Endothelial cell (in vitro differentiated cells): ENCODE data around the gene RRH. TPM values are rescaled to one million over a fixed set of nuclear protein-coding genes. Genes with fewer than 3 reads are reported as not detected.
"Not testable (repeated sequence)": the region's sequence is repeated elsewhere in the genome, so short reads cannot be mapped to it uniquely, and the experiment has no call there.

Experiments used
- DNase-seq: peaks from one replicate; pipeline ENCODE4 v3.0.0; 2021; ENCODE audit warnings: low spot score
- H3K27ac Mint-ChIP-seq: one replicate; pipeline ENCODE4 v1.8.0; 2021; ENCODE audit warnings: mixed read lengths, inconsistent platforms; ENCODE audit not compliant: unreplicated experiment
- H3K27me3 Mint-ChIP-seq: one replicate; pipeline ENCODE4 v1.8.0; 2021; ENCODE audit warnings: mild to moderate bottlenecking, moderate library complexity, mixed read lengths, inconsistent platforms; ENCODE audit not compliant: unreplicated experiment
- H3K36me3 Mint-ChIP-seq: one replicate; pipeline ENCODE4 v1.8.0; 2021; ENCODE audit warnings: mild to moderate bottlenecking, low read depth, mixed read lengths, inconsistent platforms; ENCODE audit not compliant: unreplicated experiment
- H3K4me1 Mint-ChIP-seq: one replicate; pipeline ENCODE4 v1.8.0; 2021; ENCODE audit warnings: mild to moderate bottlenecking, mixed read lengths, inconsistent platforms; ENCODE audit not compliant: unreplicated experiment
- H3K4me3 Mint-ChIP-seq: one replicate; pipeline ENCODE4 v1.8.0; 2021; ENCODE audit warnings: mild to moderate bottlenecking, mixed read lengths, inconsistent platforms; ENCODE audit not compliant: unreplicated experiment
- H3K9me3 Mint-ChIP-seq: one replicate; pipeline ENCODE4 v1.8.0; 2021; ENCODE audit warnings: mixed read lengths, inconsistent platforms; ENCODE audit not compliant: unreplicated experiment
- CTCF ChIP-seq: fragments of 200-600 bp; sonication (generic); IDR thresholded peaks from one replicate; pipeline ENCODE4 v1.5.0; 2021; ENCODE audit warnings: antibody characterized with exemption; ENCODE audit not compliant: unreplicated experiment
- long read RNA-seq: library from polyadenylated mRNA; unstranded; transcript quantifications from one replicate; pipeline ENCODE4 v2.0.0, GENCODE V29; 2020; ENCODE audit not compliant: unreplicated experiment
- total RNA-seq: library from RNA; stranded (reverse); fragmentation: NEBNext Ultra II Directional; extraction: Animal tissue kit (Norgen Biotek cat#: 25700); gene quantifications from one replicate; pipeline ENCODE4 v1.2.1, GENCODE V29; 2021; ENCODE audit not compliant: unreplicated experiment

The RRH gene
- total RNA-seq: not detected
- long read RNA-seq: 0 reads

- Mint-ChIP-seq H3K36me3 (peaks cover 13% of the 10 kb centered on the region), H3K27ac (peak within 1 kb of the TSS; percentile 50), H3K4me1 (peaks cover 14% of the 10 kb centered on the region), H3K4me3 (no peak within 1 kb of the TSS), H3K27me3 (peaks cover 2% of the 10 kb centered on the region), H3K9me3 (no peaks in the 10 kb centered on the region)
- no peak for DNase-seq
- no peak for TF ChIP-seq CTCF
These were observed at the start of gene RRH for GRCh38 chr4:109827672-109828071. RRH (plus strand) TSS chr4:109827972; CDS start chr4:109828028, 56 bp downstream.

- H3K9me3 Mint-ChIP-seq, H3K36me3 Mint-ChIP-seq, H3K4me3 Mint-ChIP-seq, H3K27me3 Mint-ChIP-seq, H3K4me1 Mint-ChIP-seq, DNase-seq, H3K27ac Mint-ChIP-seq: not testable (repeated sequence)
These were observed 45.7 kb upstream of the RRH start for GRCh38 chr4:109782092-109782491.

- Mint-ChIP-seq H3K27ac (no peak overlapping the region), H3K4me1 (peaks cover 6% of the 10 kb centered on the region), H3K27me3 (peaks cover 1% of the 10 kb centered on the region), H3K4me3 (no peak overlapping the region), H3K9me3 (no peaks in the 10 kb centered on the region), H3K36me3 (no peaks in the 10 kb centered on the region)
- no peak for DNase-seq
- no peak for TF ChIP-seq CTCF
These were observed 40.9 kb upstream of the RRH start for GRCh38 chr4:109786846-109787245.

- Mint-ChIP-seq H3K27ac (no peak overlapping the region), H3K27me3 (peaks cover 1% of the 10 kb centered on the region), H3K36me3 (no peaks in the 10 kb centered on the region), H3K9me3 (no peaks in the 10 kb centered on the region), H3K4me3 (no peak overlapping the region), H3K4me1 (peaks cover 6% of the 10 kb centered on the region)
- DNase-seq: no peak
- TF ChIP-seq CTCF: no peak
These were observed 40.0 kb upstream of the RRH start for GRCh38 chr4:109787807-109788206.

- DNase-seq: no peak
- TF ChIP-seq CTCF: no peak
- Mint-ChIP-seq H3K9me3 (peaks cover 6% of the 10 kb centered on the region), H3K27me3 (no peaks in the 10 kb centered on the region), H3K27ac (no peak overlapping the region), H3K4me3 (no peak overlapping the region), H3K4me1 (no peaks in the 10 kb centered on the region), H3K36me3 (no peaks in the 10 kb centered on the region)
These were observed 32.7 kb upstream of the RRH start for GRCh38 chr4:109795059-109795458.

GRCh38 chr4:109798866-109799265, 28.9 kb upstream of the RRH start:
- Mint-ChIP-seq H3K27me3 (no peaks in the 10 kb centered on the region), H3K4me3 (no peak overlapping the region), H3K4me1 (no peaks in the 10 kb centered on the region), H3K9me3 (peaks cover 5% of the 10 kb centered on the region), H3K27ac (no peak overlapping the region), H3K36me3 (no peaks in the 10 kb centered on the region)
- no peak for DNase-seq
- TF ChIP-seq CTCF: no peak
